Stimulated activated CD8-positive, alpha-beta memory T cell treated with anti-CD3 and anti-CD28 coated beads, Interleukin-12 subunit alpha, Interleukin-12 subunit beta, amount 100 ng/mL, for 4 hours (primary cell): ENCODE results near the gene PTPN11.
"Not testable (repeated sequence)": the region's sequence is repeated elsewhere in the genome, so short reads cannot be mapped to it uniquely, and the experiment has no call there.

Experiments
- DNase-seq: peaks from one replicate; pipeline ENCODE4 v3.0.0-alpha.2; 2020; ENCODE audit warnings: low read depth

PTPN11 gene

DNA sequence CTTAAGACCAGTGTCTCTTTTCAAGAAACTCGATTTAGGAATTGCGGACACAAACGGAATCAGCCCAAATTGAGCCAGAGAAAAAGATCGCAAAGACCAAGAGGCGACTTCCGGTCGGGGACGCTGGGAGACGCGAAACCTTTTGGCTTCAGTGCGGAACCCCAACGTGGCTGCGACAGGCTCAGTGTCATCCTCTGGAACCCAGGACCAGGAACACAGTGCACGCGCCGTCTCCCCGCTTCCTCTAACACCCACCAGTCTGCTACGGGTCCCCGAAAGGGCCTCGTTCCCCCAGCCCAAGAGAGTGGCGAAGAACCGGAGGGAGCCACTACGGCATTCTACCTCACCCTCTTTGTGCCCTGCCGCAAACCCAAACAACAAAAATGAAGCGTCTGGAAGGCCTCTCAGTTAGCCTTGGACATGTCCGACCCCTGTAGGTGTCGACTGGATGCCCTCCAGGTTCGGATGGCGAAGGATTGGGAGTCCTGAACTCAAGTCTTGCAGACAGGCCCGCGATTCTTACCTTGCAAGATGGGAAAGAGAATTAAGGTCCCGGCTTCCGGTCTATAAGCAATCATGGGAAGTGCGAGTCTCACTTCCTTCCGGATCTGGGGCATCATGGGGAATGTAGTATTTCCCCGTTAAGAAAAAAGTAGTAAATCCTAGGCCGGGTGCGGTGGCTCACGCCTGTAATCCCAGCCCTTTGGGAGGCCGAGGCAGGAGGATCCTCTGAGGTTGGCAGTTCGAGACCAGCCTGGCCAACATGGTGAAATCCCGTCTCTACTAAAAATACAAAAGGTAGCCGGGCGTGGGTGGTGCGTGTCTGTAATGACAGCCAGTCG lies 9.5 kb upstream of the PTPN11 start, which contains the start of gene RPL6:
Gene RPL6 (minus strand): TSS at position 542 of the 842 bp plus-strand sequence. CDS start 949 bp downstream, outside the sequence.
- DNase-seq, result peak; percentile 56

DNA sequence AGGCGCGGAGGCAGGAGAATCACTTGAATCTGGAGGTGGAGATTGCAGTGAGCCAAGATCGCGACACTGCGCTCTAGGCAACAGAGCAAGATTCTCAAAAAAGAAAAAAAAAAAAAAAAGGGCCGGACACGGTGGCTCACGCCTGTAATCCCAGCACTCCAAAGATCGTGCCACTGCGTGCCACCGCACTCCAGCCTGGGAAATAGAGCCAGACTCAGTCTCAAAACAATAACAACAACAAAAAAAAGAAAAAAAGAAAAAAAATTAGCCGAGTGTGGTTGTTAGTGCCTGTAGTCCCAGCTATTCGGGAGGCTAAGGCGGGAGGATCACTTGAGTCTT lies 8.9 kb upstream of the PTPN11 start:
- DNase-seq, result no peak

DNA sequence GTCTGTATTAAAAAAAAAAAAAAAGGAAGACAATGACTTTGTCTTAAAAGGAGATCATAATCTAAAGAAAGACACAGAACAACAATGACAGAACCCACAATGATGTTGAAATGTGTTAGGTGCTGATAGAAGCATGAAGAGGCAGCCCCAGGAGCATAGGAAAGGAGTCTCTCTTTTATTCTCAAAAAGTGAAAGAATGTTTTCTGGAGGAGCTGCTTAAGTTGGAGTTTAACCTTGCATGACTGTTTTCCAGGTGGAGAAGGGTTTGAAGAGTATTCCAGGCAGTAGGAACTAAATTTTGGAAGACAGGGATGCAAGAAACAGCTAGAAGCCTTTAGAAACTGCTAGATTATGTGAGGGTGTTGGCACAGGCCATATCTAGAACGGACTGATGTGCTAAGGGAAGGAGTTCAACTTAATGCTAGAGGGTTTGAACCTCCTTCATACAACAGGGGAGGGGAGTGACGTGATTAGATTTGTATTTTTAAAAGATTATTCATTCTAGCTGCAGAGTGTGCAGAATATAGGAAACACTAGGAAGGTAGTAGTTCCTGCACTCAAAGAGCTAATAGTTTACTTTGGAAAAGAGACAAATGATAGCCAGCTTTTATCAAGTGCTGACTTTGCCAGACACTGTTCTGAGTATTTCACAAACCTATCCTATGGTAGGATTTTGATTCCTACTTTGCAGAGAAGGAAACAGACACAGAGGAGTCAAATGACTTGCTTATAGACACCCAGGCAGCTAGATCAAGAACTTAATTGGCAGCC lies 4.7 kb upstream of the PTPN11 start:
- no peak for DNase-seq

DNA sequence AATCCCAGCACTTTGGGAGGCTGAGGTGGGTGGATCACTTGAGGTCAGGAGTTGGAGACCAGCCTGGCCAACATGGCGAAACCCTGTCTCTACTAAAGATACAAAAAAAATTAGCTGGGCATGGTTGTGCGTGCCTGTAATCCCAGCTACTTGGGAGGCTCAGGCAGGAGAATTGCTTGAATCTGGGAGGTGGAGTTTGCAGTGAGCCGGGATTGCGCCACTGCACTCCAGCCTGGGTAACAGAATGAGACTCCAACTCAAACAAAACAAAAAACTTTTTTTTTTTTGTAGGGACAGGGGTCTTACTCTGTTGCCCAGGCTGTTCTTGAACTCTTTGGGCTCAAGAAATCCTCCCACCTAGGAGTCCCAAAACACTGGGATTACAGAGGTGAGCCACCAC lies 3.3 kb upstream of the PTPN11 start:
- DNase-seq, result not testable (repeated sequence)

DNA sequence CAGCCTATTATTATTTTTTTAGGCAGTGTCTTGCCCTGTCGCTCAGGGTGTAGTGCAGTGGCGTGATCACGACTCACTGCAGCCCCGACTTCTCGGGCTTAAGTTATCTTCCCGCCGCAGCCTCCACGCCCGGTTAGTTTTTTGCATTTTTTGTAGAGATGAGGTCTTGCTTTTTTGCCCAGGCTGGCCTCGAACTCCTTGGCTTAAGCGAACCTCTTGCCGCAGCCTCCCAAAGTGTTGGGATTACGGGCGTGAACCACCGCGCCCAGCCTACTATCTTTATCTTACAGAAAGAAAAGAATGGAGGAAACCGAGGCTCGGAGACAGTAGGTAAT lies 507 bp upstream of the PTPN11 start:
- DNase-seq, result no peak

DNA sequence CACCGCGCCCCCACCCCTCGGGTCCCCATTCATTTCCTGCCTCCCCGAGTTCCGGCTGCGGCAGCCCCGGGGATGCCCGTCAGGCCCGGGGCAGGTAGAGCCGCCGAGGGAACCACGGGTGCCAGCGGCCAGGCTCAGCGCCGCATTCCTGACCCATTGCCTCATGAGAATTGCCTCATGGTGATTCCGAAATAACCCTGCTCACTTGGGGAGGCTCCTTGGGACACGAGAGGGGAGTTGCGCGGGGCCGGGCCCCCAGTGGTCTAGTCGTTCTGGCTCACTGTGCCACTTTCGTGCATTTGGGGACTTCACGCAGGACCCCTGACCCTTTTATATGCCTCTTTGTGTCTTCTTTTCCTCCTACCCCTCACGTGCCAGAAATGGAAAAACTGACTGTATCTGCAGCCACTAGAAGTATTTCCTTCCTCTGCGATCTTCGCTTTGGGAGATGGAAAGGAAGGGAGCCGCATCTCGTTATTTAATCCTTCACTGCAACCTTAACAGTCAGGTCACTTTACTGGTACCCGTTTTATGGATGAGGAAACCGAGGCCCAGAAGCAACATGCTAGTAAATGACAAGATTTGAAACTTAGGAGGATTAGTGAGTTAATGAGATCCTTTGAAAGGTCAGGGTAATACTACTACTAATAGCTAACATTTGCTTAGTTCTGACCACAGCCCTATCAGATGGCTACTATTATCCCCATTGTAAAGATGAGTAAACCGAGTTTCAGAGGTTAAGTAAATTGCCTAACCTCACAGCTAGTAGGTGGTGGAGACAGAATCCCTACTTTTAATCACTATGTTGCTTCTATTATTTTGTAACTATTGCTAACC lies 768 bp downstream of the PTPN11 start:
- DNase-seq, result no peak

DNA sequence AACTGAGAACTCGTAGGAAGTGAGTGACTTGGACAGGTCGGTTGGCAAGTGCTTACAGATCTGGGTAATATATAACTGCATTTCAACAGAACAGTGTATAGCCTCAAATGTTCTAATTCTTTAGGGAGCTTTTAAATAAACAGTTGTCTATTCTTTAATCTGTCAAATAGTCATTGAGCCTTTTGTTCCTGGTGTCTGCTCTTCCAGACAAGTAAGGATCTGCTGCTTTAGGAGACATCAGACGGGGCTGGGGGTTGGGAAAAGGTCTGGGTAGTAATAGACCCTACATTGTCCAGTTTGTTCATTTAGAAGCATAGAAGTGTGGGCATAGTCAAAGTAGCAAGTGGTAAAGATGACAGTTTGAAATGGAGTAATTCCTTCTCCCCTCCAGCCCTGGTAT lies 2.0 kb downstream of the PTPN11 start:
- DNase-seq, result no peak

DNA sequence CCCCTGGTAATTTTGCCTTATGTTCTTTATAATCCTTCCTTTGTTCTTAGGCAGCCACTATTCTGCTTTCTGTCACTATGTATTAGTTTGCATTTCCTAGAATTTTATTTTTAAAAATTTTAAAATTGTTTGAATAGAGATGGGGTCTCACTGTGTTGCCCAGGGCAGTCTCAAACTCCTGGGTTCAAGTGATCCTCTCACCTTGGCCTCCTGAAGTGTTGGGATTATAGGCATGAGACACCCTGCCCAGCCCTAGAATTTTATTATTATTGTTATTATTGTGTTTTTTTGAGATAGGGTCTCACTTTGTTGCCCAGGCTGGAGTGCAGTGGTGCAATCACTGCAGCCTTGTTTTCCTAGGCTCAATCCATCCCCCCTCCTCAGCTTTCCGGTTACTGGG lies 2.6 kb downstream of the PTPN11 start:
- DNase-seq, result no peak

DNA sequence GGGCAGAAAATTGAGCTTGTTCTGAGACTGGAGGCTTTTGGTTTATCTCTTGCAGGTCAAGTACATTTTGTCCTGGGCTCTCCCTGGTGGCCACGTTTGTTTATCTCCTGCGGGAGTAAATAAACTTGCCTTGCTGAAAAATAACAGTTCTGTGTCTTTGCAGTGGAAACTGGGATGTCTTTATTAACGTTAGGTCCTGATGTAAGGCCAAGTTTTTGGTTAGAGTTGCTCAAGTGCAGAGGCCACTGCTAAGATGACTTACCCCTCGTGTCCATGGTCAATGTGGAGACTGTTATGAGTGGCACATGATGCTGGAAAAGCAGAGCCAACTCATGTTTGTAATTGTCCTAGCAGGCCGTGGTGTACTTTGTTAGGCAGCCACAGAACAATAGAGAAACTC lies 3.8 kb downstream of the PTPN11 start:
- no peak for DNase-seq

DNA sequence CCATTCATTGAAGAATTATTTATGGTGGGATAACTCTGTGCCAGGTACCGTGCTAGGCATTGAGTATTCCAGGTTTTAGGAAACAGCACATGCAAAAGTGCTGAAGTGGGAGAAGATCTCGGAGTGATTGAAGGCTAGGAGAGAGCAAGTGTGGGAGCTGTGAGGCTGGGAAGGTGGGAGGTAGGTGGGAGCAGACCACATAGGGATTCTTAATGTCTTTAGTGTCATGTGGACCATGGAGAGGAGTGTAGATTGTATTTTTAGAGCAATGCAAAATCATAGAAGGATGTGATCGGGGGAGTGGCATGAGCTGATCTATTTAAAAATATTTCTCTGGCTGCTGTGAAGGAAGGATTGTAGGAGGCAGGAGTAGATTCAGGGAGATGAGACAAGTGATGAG lies 5.4 kb downstream of the PTPN11 start:
- no peak for DNase-seq

DNA sequence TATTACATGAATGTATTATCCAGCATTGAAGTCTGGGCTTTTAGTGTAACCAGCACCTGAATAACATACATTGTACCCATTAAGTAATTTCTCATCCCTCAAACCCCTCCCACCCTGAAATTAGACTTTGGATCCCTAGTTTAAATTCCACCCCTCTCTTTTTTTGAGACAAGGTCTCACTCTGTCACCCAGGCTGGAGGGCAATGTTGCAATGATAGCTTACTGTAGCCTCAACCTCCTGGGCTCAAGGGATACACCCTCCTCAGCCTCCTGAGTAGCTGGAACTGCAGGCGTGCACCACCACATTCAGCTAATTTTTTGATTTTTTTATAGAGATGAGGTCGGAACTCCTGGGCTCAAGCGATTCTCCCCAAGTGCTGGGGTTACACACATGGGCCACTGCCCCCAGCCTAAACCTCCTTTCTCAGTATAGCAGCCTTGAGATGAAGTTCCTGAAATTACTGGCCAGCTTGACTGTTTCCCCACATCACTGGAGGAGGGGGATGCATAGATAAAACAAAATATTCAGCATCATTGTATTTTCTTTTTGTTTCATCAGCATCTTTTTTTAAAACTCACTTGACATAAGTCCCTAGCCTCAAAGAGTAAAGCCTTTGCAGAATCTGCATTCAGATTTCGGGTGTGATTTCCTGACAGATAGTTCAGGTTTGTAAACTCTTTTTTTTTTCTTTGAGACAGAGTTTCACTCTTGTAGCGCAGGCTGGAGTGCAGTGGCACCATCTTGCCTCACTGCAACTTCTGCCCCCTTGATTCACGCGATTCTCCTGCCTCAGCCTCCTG lies 7.0 kb downstream of the PTPN11 start:
- DNase-seq, result no peak

DNA sequence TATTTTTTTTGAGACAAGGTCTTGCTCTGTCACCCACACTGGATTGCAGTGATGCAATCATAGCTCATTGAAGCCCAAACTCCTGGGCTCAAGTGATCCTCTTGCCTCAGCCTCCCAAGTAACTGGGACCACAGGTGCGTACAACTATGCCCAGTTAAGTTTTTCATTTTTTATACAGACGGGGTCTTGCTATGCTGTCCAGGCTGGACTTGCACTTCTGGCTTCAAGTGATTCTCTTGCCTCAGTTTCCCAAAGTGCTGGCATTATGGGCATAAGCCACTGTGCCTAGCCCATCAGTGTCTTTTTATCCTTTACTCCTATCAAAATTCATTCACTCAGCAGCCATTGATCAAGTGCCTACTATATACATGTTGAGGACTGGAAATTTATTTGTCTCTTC lies 9.0 kb downstream of the PTPN11 start:
- no peak for DNase-seq

DNA sequence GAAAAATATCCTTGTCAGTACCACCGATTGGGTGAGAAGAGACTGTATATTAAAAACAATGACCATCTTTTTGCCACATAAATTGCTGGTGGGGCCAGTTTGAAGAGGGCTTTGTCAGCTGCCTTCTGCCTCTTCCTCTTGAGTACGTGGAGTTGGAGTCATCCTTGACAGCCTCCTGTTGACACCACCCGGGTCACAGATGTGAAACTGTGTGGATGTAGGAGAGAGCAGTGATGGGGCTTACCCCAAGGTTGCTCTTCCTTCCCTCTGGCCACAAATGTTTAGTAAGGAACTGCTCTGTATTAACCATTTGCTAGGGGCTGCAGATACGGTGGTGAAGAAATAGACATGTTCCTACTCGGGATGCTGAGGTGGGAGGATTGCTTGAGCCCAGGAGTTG lies 12.2 kb downstream of the PTPN11 start:
- no peak for DNase-seq

DNA sequence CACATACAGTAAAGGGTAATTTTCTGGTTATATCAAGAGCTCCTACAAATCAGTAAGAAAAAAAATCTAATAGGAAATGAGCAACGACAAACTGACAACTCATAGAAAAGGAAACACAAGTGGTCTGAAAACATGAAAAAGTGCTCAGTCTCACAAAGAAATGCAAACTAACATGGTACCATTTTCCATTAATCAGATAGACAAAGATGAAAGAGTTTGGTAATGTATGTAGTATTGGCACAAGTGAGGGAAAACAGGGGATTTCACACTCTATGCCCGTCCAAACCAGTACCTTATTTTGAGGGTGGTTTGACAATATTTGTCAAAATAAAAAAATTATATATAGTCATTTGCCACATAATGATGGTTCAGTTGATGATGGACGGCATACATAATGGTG lies 13.2 kb downstream of the PTPN11 start:
- no peak for DNase-seq

DNA sequence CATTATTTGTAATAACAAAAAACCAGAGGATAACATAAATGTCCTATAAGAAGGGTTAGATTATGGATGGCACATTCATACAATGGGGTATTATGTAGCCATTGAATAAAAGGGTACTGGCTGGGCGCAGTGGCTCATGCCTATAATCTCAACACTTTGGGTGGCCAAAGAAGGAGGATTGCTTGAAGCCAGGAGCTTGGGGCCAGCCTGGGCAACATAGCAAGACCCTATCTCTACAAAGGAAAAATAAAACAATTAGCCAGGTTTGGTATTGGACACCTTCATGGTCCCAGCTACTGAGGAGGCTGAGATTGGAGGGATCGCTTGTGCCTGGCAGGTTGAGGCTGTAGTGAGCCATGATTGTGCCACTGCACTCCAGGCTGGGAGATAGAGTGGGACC lies 14.8 kb downstream of the PTPN11 start:
- no peak for DNase-seq

DNA sequence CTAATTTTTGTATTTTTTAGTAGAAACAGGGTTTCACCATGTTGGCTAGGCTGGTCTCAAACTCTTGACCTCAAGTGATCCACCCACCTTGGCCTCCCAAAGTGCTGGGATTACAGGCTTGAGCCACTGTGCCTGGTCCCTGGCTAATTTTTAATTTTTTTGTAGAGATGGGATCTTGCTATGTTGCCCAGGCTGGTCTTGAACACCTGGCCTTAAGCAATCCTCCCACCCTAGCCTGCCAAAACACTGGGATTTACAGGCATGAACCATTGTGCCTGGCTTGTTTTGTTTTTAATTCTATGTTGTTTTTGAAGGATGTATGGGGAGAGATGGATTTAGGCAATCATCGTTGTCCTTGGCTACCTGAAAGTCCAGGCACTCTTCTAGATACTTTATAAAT lies 19.9 kb downstream of the PTPN11 start:
- DNase-seq, result not testable (repeated sequence)

DNA sequence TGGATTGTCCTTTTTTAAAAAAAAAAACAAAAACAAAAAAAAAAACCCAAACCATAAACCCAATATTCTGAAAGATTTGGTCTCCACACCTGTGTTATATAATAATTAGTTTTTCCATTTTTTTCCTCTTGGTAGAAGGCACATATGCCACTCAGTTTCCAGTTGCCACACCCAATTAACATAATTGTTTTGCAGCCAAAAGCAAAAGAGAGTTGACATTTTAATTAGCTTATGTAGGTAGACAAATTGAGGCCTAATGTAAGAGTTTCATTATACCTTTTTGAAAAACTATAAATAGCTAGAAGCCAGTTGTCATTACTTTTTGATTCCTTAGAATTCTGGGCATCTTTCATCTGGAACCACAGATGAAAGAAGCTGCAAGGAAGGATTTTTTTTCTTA lies 21.0 kb downstream of the PTPN11 start:
- DNase-seq, result no peak

DNA sequence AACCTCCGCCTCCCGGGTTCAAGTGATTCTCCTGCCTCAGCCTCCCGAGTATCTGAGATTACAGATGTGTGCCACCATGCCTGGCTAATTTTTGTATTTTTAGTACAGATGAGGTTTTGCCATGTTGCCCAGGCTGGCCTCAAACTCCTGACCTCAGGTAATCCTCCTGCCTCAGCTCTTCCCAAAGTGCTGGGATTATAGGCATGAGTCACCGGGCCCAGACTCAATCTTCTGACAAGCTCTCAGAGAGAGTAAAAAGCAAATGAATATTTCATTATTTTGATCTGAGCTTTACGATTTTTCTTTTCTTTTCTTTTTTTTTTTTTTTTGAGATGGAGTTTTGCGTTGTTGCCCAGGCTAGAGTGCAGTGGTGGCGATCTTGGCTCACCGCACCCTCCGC lies 21.9 kb downstream of the PTPN11 start:
- not testable (repeated sequence) for DNase-seq

DNA sequence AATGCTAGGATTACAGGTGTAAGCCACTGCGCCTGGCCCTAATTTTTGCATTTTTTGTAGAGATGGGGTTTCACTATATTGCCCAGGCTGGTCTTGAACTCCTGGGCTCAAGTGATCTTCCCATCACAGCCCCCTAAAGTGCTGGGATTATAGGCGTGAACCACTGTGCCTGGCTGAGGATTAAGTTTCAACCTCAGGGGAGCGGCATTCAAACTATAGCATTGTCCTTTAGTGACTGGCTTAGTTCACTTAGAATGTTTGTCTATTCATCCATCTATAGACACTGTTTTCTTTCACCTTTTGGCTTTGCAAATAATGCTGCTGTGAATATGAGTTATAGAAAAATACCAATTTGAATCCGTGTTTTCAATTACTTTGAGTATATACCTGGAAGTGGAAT lies 25.2 kb downstream of the PTPN11 start:
- no peak for DNase-seq

DNA sequence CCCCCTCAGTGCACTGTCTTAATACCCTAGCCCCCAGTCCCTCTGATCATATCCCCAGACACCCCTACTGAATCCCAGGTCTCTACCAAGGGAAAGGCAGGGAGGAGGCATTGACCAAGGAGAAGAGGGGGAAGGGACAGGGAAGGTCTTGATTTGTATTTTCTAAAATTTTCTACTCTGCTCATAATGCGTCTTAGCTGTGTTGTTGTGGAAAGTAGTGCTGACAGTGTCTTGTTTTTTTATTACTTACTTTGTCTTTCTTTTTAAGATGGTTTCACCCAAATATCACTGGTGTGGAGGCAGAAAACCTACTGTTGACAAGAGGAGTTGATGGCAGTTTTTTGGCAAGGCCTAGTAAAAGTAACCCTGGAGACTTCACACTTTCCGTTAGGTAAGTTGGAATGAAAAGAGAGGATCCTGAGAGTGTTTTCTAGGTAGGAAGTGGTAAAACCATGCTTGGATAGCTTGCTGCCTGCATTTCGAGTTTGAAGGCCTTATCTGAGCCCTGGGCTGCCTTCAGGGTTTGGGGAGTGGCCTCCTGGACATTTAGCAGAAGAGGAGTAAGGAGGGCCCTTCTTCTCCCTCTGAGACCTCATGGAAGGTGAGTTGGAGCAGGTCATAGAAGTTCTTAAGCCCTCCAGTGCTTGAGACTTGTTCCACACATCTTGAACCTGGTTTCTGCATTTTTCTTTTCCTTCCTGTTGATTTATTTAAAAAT lies 27.4 kb downstream of the PTPN11 start:
- no peak for DNase-seq

DNA sequence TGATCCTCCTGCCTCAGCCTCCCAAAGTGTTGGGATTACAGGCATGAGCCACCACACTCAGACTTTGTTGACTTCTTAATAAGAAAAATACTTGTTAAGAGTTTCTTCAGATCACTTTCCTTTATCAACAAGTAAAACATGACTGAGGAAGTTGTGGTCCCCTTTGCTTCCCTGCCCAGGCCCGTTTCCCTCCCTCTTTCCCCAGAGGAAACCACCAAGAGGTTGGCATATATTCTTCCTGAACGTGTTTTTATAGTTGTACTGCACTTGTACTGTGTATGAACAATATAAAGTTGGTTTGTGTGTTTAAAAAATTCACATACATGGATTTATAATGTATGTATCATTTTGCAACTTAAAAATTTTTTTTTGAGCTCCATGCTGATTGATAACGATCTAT lies 28.4 kb downstream of the PTPN11 start:
- DNase-seq, result no peak
